Measurements from ENCODE around the gene MYO7A. TPM values are rescaled to one million over a fixed set of nuclear protein-coding genes. Genes with fewer than 3 reads are reported as not detected.

MYO7A gene
- total and polyA plus RNA-seq, 2 experiments from 2014 or later, result 1.8 to 5.4 TPM

- no peak for TF ChIP-seq ZNF462 (CRISPR knock-in tag; IDR thresholded peaks at IDR 0.05)
- no peak for TF ChIP-seq REST (IDR thresholded peaks at IDR 0.05; ENCODE audit: unreplicated experiment)
- TF ChIP-seq CTCF (conservative IDR thresholded peaks at IDR 0.05; ENCODE audit: low read depth in 2 of 2), result no peak
- TF ChIP-seq ZNF114 (CRISPR knock-in tag; IDR thresholded peaks at IDR 0.05), result no peak
- TF ChIP-seq JUNB (IDR thresholded peaks at IDR 0.05; ENCODE audit: unreplicated experiment), result no peak
- TF ChIP-seq STAT1 (IDR thresholded peaks at IDR 0.05; ENCODE audit: unreplicated experiment), result no peak
- TF ChIP-seq POLR2AphosphoS5 (IDR thresholded peaks at IDR 0.05; ENCODE audit: low read depth), result no peak
- TF ChIP-seq EZH2phosphoT487 (IDR thresholded peaks at IDR 0.05; ENCODE audit: unreplicated experiment), result no peak
- no peak for TF ChIP-seq NANOG (IDR thresholded peaks at IDR 0.05; ENCODE audit: borderline replicate concordance)
Measured at GRCh38 chr11:77084581-77085191, 43.4 kb upstream of the MYO7A start (continued).
